ENCODE results near the gene ITPRIP.

The ITPRIP gene

GRCh38 chr10:104333728-104334373 lies 4.4 kb downstream of the ITPRIP start:
- TF ChIP-seq CTCF (IDR thresholded peaks at IDR 0.05; ENCODE audit: low read depth, low read length): no peak
- TF ChIP-seq EZH2phosphoT487 (IDR thresholded peaks at IDR 0.05; ENCODE audit: low read depth): no peak
- peaks cover 70% of the 10 kb centered on the region for H4K20me1 ChIP-seq (ENCODE audit: insufficient read depth, low read length)
- peaks cover 90% of the 10 kb centered on the region for H3K79me2 ChIP-seq (ENCODE audit: low read length)
- H3K27ac ChIP-seq (ENCODE audit: low read length): no peak overlapping the region
- no peak overlapping the region for H3K4me3 ChIP-seq (ENCODE audit: low read length)
- H3K4me1 ChIP-seq (ENCODE audit: low read length): peaks cover 7% of the 10 kb centered on the region
- no peak overlapping the region for H3K9ac ChIP-seq (ENCODE audit: low read length)
- no peak overlapping the region for H3K4me2 ChIP-seq (ENCODE audit: low read length)
- no peaks in the 10 kb centered on the region for H3K27me3 ChIP-seq (ENCODE audit: low read depth, low read length)
- no peaks in the 10 kb centered on the region for H3K9me3 ChIP-seq (ENCODE audit: insufficient read depth, low read length)
- H3K36me3 ChIP-seq (replicated peaks; ENCODE audit: low read depth, low read length): no peaks in the 10 kb centered on the region
- H2AFZ ChIP-seq (ENCODE audit: low read depth, low read length): no peak overlapping the region

GRCh38 chr10:104333032-104333727 lies 5.1 kb downstream of the ITPRIP start:
- Histone ChIP-seq H3K9me3 (ENCODE audit: insufficient read depth, low read length) (no peaks in the 10 kb centered on the region), H3K27ac (ENCODE audit: low read length) (no peak overlapping the region), H3K27me3 (ENCODE audit: low read depth, low read length) (no peaks in the 10 kb centered on the region), H3K4me1 (ENCODE audit: low read length) (peaks cover 7% of the 10 kb centered on the region), H3K4me2 (ENCODE audit: low read length) (no peak overlapping the region), H2AFZ (ENCODE audit: low read depth, low read length) (no peak overlapping the region), H3K4me3 (ENCODE audit: low read length) (no peak overlapping the region), H3K36me3 (replicated peaks; ENCODE audit: low read depth, low read length) (no peaks in the 10 kb centered on the region), H4K20me1 (ENCODE audit: insufficient read depth, low read length) (peaks cover 77% of the 10 kb centered on the region), H3K9ac (ENCODE audit: low read length) (no peak overlapping the region), H3K79me2 (ENCODE audit: low read length) (peaks cover 96% of the 10 kb centered on the region)
- no peak for TF ChIP-seq EZH2phosphoT487 (IDR thresholded peaks at IDR 0.05; ENCODE audit: low read depth)
- TF ChIP-seq CTCF (IDR thresholded peaks at IDR 0.05; ENCODE audit: low read depth, low read length): no peak

- no peak overlapping the region for H3K4me2 ChIP-seq (ENCODE audit: low read length)
- H3K9me3 ChIP-seq (ENCODE audit: insufficient read depth, low read length): no peaks in the 10 kb centered on the region
- H2AFZ ChIP-seq (ENCODE audit: low read depth, low read length): no peak overlapping the region
- no peak overlapping the region for H3K27ac ChIP-seq (ENCODE audit: low read length)
- peaks cover 7% of the 10 kb centered on the region for H3K4me1 ChIP-seq (ENCODE audit: low read length)
- TF ChIP-seq EZH2phosphoT487 (IDR thresholded peaks at IDR 0.05; ENCODE audit: low read depth): no peak
- TF ChIP-seq CTCF (IDR thresholded peaks at IDR 0.05; ENCODE audit: low read depth, low read length): no peak
- H3K9ac ChIP-seq (ENCODE audit: low read length): no peak overlapping the region
- peaks cover 85% of the 10 kb centered on the region for H4K20me1 ChIP-seq (ENCODE audit: insufficient read depth, low read length)
- H3K27me3 ChIP-seq (ENCODE audit: low read depth, low read length): no peaks in the 10 kb centered on the region
- H3K79me2 ChIP-seq (ENCODE audit: low read length): peaks cover 96% of the 10 kb centered on the region
- H3K36me3 ChIP-seq (replicated peaks; ENCODE audit: low read depth, low read length): no peaks in the 10 kb centered on the region
- no peak overlapping the region for H3K4me3 ChIP-seq (ENCODE audit: low read length)
These were observed 5.8 kb downstream of the ITPRIP start for GRCh38 chr10:104332243-104333031.

All from OCI-LY3 (cell line).